Lower leg skin (tissue), 4 donors: ENCODE measurements around the gene SDCCAG8. TPM values are rescaled to one million over a fixed set of nuclear protein-coding genes. Genes with fewer than 3 reads are reported as not detected.

Experiments
- DNase-seq, 2 donors: peaks; one replicate each; pipeline ENCODE4 v3.0.0-alpha.2; 2019; ENCODE audit warnings: low spot score in 2 of 2
- H3K4me3 ChIP-seq: fragments of 200-600 bp; sonication (generic); 2 replicates; pipeline ENCODE4 v1.5.1; 2017; ENCODE audit warnings: mild to moderate bottlenecking, low read depth; ENCODE audit not compliant: poor library complexity, severe bottlenecking
- POLR2A ChIP-seq, 2 donors: fragments of 450-650 bp; IDR thresholded peaks; one replicate each; pipeline ENCODE4 v1.6.1; 2016 to 2017; ENCODE audit warnings: antibody characterized with exemption in 2 of 2, mild to moderate bottlenecking in 1 of 2, moderate library complexity in 1 of 2
- WGBS, 2 donors: methylation state at CpG; one replicate each; pipeline ENCODE4 v1.1.5; 2018; 5-methylcytosine and 5-hydroxymethylcytosine counted together
- intact Hi-C: fragments of 100-400 bp; cut with DNase I; formaldehyde crosslinking; loops from one replicate; pipeline ENCODE4 v1.15.0; 2023; ENCODE audit warnings: low total_unique reads
- total RNA-seq, 4 donors: library from RNA; depleted of rRNA; stranded (reverse); fragments of >200 nt; gene quantifications; one replicate each; pipeline ENCODE4 v1.1.0, GENCODE V29; 2016
- TF ChIP-seq, protein P1 (sequence below), 3 donors: fragments of 450-650 bp; IDR thresholded peaks; one replicate each; pipeline ENCODE4 v1.5.1; 2016; ENCODE audit warnings: antibody characterized with exemption in 3 of 3, mild to moderate bottlenecking in 3 of 3, moderate library complexity in 2 of 3

The SDCCAG8 gene
- total RNA-seq, 4 donors from 2014 or later: 20.0 to 53.6 (median 48.9) TPM

DNA sequence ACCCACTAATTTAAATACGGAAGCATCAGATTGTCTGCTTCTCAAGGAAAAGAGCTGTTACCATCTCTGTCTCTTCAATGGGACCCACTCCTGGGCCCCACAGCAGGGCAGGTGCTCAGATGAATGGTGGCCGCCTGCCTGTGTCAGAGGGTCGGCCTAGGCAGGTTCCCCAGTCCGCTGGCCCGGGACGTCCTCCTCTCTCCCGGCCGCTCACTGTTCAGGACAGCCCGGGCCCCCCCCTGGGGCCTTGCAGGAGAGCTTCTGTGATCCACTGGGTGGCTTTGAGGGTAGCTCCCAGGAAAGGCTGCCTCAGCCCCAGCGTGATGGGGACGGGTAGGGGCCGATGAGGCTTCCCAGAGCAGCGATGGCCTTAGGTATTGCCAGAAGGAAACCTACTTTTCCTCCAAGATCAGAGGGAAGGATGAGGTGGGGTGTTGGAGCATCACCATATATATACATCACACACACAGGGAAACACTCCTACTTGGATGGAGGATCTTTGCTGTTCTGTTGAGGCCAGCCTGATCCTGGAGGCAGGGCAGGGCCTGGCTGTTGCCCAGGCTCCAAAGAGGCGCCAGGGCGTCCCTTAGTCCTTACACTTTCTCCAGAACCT is 231.3 kb downstream of the SDCCAG8 start:
- H3K4me3 ChIP-seq: no peak overlapping the region
- TF ChIP-seq, protein P1, sequence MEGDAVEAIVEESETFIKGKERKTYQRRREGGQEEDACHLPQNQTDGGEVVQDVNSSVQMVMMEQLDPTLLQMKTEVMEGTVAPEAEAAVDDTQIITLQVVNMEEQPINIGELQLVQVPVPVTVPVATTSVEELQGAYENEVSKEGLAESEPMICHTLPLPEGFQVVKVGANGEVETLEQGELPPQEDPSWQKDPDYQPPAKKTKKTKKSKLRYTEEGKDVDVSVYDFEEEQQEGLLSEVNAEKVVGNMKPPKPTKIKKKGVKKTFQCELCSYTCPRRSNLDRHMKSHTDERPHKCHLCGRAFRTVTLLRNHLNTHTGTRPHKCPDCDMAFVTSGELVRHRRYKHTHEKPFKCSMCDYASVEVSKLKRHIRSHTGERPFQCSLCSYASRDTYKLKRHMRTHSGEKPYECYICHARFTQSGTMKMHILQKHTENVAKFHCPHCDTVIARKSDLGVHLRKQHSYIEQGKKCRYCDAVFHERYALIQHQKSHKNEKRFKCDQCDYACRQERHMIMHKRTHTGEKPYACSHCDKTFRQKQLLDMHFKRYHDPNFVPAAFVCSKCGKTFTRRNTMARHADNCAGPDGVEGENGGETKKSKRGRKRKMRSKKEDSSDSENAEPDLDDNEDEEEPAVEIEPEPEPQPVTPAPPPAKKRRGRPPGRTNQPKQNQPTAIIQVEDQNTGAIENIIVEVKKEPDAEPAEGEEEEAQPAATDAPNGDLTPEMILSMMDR (IDR thresholded peaks at IDR 0.05): no peak
- TF ChIP-seq POLR2A (IDR thresholded peaks at IDR 0.05): no peak
- intact Hi-C loops: no loop called here
- WGBS, 2 donors: 87 to 90% methylated on average over 15 of the region's 15 CpGs
- no peak for DNase-seq

DNA sequence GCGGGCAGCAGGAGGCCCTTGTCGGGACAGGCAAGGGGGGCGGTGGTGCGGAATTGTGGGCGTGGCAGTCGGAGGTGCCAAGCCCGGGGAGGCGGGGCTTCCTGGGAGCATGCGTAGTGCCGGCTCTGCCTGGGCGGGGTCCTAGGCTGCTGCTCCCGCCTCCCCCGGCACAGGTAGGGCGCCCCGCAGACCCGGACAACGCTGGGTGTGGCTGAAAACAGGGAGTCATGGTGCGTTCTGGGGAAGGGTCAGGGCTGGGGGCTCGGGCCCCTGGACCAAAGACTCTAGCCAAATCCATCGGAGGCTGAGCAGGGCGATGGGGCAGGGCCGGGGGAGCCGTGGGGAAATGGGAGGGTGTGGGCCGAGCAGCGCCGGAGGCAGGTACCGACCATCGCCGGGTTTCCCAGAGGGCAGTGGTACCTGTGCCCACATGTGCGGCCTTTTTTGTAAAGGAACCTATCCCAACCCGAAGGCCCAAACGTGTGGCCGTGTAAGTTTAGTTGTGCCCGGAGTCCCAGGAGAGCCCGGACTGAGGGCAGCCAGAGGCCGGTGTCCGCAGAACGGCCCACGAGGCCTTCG is 231.9 kb downstream of the SDCCAG8 start:
- H3K4me3 ChIP-seq: no peak overlapping the region
- no peak for DNase-seq
- TF ChIP-seq POLR2A (IDR thresholded peaks at IDR 0.05): no peak
- TF ChIP-seq, protein P1 (IDR thresholded peaks at IDR 0.05): no peak
- 75 to 95% methylated on average over 19 to 33 of the region's 40 CpGs for WGBS, 2 donors
- intact Hi-C loops: no loop called here

DNA sequence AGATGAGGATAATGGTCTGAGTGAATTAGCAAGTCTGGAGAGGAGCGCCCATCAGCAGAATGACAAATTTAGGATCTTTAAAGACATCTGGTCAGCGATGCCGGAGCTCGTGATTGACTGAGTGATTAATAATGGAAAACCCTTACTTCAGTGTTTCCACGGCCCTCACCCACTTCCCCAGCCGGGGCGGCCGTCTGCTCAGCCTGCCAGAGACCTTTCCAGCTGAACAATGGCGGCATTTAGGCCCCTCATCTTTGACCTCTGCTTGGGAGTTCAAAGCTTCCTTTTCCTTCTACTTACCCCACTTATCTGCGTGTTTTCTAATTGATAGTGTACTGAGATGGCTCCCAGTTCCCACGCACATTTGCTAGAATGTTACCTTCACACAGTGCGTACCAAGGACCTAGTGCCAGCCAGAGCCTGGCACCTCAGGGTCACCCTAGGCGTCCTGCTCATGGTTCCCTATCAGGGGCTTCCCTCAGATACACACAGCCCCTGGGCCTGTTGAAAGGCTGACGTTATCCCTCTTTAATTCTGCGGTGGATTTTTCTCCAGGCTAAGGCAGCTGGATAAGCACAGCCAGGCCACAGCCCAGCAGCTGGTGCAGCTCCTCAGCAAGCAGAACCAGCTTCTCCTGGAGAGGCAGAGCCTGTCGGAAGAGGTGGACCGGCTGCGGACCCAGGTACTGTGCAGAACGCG is 232.8 kb downstream of the SDCCAG8 start:
- WGBS, 2 donors: 88 to 89% methylated on average over 20 of the region's 20 CpGs
- TF ChIP-seq, protein P1 (IDR thresholded peaks at IDR 0.05): no peak
- TF ChIP-seq POLR2A (IDR thresholded peaks at IDR 0.05): no peak
- intact Hi-C loops: no loop called here
- no peak overlapping the region for H3K4me3 ChIP-seq
- no peak for DNase-seq

DNA sequence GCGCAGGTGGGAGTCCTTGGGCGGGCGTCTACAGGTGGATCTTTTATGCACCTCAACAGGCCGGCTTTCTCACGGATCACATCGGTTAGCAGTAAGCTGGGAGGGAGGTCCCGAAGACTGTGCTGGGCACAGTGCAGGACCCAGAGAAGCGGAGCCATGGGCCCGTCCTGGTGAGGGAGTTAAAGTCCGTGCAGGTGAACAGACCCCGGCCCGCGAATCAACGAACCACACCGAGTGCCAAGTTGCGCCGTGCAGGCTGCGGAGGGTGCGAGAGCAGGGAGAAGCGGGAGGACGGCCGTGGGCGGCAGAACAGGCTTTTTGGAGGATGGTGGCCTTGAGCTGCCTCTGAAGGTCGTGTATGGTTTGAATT is 233.3 kb downstream of the SDCCAG8 start:
- no peak overlapping the region for H3K4me3 ChIP-seq
- TF ChIP-seq, protein P1 (IDR thresholded peaks at IDR 0.05): no peak
- no peak for TF ChIP-seq POLR2A (IDR thresholded peaks at IDR 0.05)
- WGBS, 2 donors: 92 to 94% methylated on average over 24 of the region's 24 CpGs
- no peak for DNase-seq
- intact Hi-C loops: no loop called here

DNA sequence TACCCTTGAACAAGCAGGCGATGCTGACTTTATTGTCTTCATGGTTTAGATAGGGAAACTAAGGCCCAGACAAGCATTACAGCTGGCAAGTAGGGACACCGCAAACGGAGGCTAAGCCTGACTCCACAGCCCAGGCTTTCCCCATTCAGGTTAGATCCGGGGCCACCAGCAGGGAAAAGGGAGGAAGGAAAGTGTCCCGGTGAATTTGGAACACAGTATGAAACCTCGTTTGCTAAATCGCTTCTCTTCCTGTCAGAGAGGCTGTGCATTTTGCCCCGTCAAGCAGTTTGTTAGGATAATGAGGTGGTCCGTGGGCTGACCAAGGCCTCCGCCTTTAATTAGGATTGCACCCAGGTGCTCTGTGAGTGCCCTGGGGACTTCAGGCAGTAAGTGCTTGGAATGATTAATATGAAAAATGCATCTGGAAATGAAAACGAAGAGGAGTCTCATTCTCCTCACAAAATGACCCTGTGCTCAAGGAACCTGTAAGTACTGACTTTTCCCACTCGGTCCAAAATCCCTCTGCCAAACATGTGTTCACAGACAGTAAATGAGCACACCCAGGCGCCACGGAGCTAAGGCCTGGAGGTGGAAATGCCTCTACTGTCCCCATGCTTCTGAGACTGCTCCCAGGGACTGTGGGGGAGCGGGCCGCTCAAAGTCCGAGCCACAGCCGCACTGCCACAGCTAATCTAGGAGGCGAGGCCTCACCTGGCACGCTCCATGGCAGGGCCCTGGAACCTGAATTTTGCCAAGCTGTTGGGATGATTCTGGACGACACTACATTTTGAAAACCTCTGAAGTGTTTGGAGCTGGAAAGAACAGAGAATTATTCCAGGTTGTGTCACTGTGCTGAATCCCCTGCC is 234.1 kb downstream of the SDCCAG8 start:
- H3K4me3 ChIP-seq: no peak overlapping the region
- intact Hi-C loops: no loop called here
- DNase-seq: no peak
- TF ChIP-seq POLR2A (IDR thresholded peaks at IDR 0.05): no peak
- TF ChIP-seq, protein P1 (IDR thresholded peaks at IDR 0.05): no peak
- WGBS, 2 donors: 69 to 82% methylated on average over 20 to 21 of the region's 21 CpGs
